OCI-LY3 (cell line): ENCODE data around the gene GP2.

Source experiments
- H2AFZ ChIP-seq: fragments of 200-600, 300-600 bp; shearing (Covaris generic); 2 replicates; pipeline ENCODE4 v1.6.0; 2014; ENCODE audit warnings: antibody characterized with exemption, low read depth, low read length
- H3K27ac ChIP-seq: fragments of 200-600, 300-600 bp; sonication (generic); 2 replicates; pipeline ENCODE4 v1.5.1; 2014; ENCODE audit warnings: mild to moderate bottlenecking, low read length, moderate library complexity, mixed read lengths
- H3K27me3 ChIP-seq: fragments of 200-600, 300-600 bp; sonication (generic); 2 replicates; pipeline ENCODE4 v1.6.1; 2014; ENCODE audit warnings: low read depth, low read length, mixed read lengths
- H3K36me3 ChIP-seq: fragments of 200-600, 300-600 bp; sonication (generic); replicated peaks from 2 replicates; pipeline ENCODE3; 2014; ENCODE audit warnings: low read depth, low read length, mixed read lengths
- H3K4me1 ChIP-seq: fragments of 300-600, 200-600 bp; sonication (generic); 2 replicates; pipeline ENCODE4 v1.6.1; 2014; ENCODE audit warnings: low read length, mixed read lengths
- H3K4me2 ChIP-seq: fragments of 200-600, 300-600 bp; sonication (generic); 2 replicates; pipeline ENCODE4 v1.6.1; 2014; ENCODE audit warnings: low read length, mixed read lengths
- H3K4me3 ChIP-seq: fragments of 300-600, 200-600 bp; sonication (generic); 2 replicates; pipeline ENCODE4 v1.5.1; 2014; ENCODE audit warnings: antibody characterized with exemption, mild to moderate bottlenecking, low read length, moderate library complexity
- H3K79me2 ChIP-seq: fragments of 300-600, 200-600 bp; shearing (Covaris generic); 2 replicates; pipeline ENCODE4 v1.6.1; 2014; ENCODE audit warnings: mild to moderate bottlenecking, low read length, mixed read lengths
- H3K9ac ChIP-seq: fragments of 300-600, 200-600 bp; shearing (Covaris generic); 2 replicates; pipeline ENCODE4 v1.6.0; 2014; ENCODE audit warnings: mild to moderate bottlenecking, low read length, moderate library complexity
- H3K9me3 ChIP-seq: fragments of 200-600, 300-600 bp; shearing (Covaris generic); 2 replicates; pipeline ENCODE4 v1.6.1; 2014; ENCODE audit warnings: low read length, mixed read lengths; ENCODE audit not compliant: insufficient read depth
- H4K20me1 ChIP-seq: fragments of 200-600, 300-600 bp; sonication (generic); 2 replicates; pipeline ENCODE4 v1.6.1; 2016; ENCODE audit warnings: low read length, mixed read lengths; ENCODE audit not compliant: insufficient read depth
- EZH2phosphoT487 ChIP-seq: fragments of 200-600 bp; shearing (Covaris generic); IDR thresholded peaks from 2 replicates; pipeline ENCODE4 v1.6.1; 2018; ENCODE audit warnings: antibody characterized with exemption, mixed run types, low read depth
- TF ChIP-seq, protein P1 (sequence below): fragments of 200-600, 300-600 bp; sonication (generic); IDR thresholded peaks from 2 replicates; pipeline ENCODE4 v1.5.1; 2014; ENCODE audit warnings: antibody characterized with exemption, low read length, low read depth

The GP2 gene

DNA sequence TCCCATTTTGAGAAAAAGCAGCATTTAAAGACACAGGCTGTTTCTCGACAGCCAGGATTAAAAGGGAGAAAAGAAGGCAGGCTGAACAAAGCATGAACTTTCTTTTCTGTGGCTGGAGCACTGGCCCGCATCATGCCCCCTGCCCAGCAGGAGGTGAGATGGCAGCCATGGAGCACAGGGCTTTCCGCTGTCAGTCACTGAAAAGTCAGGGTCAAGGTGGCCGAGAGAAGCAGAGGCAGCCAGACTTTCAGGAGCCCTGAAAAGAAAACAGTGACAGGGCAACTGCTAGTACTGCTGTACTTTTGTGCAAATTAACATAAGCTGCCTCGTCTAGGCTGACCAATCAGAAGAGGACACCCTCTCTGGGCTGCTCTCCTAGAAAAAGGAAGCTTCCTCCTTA is 5.8 kb upstream of the GP2 start:
- Histone ChIP-seq H3K4me3 (no peak overlapping the region), H3K9ac (no peak overlapping the region), H2AFZ (no peak overlapping the region), H3K36me3 (no peaks in the 10 kb centered on the region), H3K4me1 (no peaks in the 10 kb centered on the region), H4K20me1 (no peaks in the 10 kb centered on the region), H3K4me2 (no peak overlapping the region), H3K9me3 (no peaks in the 10 kb centered on the region), H3K27me3 (peaks cover 32% of the 10 kb centered on the region), H3K27ac (no peak overlapping the region), H3K79me2 (no peaks in the 10 kb centered on the region)
- TF ChIP-seq, protein P1, sequence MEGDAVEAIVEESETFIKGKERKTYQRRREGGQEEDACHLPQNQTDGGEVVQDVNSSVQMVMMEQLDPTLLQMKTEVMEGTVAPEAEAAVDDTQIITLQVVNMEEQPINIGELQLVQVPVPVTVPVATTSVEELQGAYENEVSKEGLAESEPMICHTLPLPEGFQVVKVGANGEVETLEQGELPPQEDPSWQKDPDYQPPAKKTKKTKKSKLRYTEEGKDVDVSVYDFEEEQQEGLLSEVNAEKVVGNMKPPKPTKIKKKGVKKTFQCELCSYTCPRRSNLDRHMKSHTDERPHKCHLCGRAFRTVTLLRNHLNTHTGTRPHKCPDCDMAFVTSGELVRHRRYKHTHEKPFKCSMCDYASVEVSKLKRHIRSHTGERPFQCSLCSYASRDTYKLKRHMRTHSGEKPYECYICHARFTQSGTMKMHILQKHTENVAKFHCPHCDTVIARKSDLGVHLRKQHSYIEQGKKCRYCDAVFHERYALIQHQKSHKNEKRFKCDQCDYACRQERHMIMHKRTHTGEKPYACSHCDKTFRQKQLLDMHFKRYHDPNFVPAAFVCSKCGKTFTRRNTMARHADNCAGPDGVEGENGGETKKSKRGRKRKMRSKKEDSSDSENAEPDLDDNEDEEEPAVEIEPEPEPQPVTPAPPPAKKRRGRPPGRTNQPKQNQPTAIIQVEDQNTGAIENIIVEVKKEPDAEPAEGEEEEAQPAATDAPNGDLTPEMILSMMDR: no peak
- no peak for TF ChIP-seq EZH2phosphoT487

DNA sequence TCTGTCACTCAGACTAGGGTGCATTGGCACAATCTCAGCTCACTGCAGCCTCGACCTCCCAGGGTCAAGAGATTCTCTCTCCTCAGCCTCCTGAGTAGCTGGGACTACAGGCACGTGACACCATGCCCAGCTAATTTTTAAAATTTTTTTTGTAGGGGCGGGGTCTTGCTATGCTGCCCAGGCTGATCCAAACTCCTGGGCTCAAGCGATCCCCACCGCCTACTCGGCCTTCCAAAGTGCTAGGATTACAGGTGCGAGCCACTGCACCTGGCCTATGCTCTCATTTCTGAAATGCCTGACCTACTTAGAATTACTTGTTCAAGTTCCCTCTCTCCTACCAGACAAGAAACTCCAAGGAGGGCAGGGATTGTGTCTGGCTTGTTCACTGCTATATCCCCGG is 5.1 kb upstream of the GP2 start:
- TF ChIP-seq, protein P1: no peak
- no peak for TF ChIP-seq EZH2phosphoT487
- Histone ChIP-seq H3K4me2 (no peak overlapping the region), H3K4me1 (no peaks in the 10 kb centered on the region), H3K27ac (no peak overlapping the region), H3K27me3 (peaks cover 25% of the 10 kb centered on the region), H3K4me3 (no peak overlapping the region), H3K79me2 (no peaks in the 10 kb centered on the region), H3K36me3 (no peaks in the 10 kb centered on the region), H3K9me3 (no peaks in the 10 kb centered on the region), H2AFZ (no peak overlapping the region), H3K9ac (no peak overlapping the region), H4K20me1 (no peaks in the 10 kb centered on the region)

DNA sequence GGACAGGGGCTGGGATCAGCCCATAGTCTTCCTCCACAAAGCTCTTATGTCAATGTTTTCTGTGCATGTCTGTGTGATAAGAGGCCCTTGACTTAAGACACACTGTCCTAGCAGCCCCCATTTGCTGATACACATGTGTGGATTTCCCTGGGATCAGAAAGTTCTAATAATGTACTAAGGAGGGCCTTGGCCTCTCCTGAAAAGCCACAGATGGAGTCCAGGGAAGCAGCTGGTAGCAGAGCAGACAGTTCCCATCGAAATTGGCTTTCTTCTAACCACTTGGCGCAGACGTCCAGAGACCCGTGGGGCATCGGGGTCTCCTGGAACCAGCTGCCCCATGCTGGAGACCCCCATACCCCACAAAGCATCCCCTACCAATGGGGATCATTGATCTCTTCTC is 4.3 kb upstream of the GP2 start:
- TF ChIP-seq, protein P1: no peak
- no peak for TF ChIP-seq EZH2phosphoT487
- no peaks in the 10 kb centered on the region for H3K4me1 ChIP-seq

GRCh38 chr16:20329392-20330138 is 2.3 kb upstream of the GP2 start:
- H3K4me3 ChIP-seq: no peak overlapping the region
- H2AFZ ChIP-seq: no peak overlapping the region
- H3K9ac ChIP-seq: no peak overlapping the region
- H3K4me2 ChIP-seq: no peak overlapping the region
- H4K20me1 ChIP-seq: no peaks in the 10 kb centered on the region
- peaks cover 10% of the 10 kb centered on the region for H3K27me3 ChIP-seq
- no peaks in the 10 kb centered on the region for H3K9me3 ChIP-seq
- H3K4me1 ChIP-seq: no peaks in the 10 kb centered on the region
- H3K27ac ChIP-seq: no peak overlapping the region
- TF ChIP-seq EZH2phosphoT487: no peak
- TF ChIP-seq, protein P1: no peak
- no peaks in the 10 kb centered on the region for H3K79me2 ChIP-seq
- no peaks in the 10 kb centered on the region for H3K36me3 ChIP-seq

More for the DNA sequence above, 4.3 kb upstream of the GP2 start:
- peaks cover 17% of the 10 kb centered on the region for H3K27me3 ChIP-seq
- no peak overlapping the region for H3K4me2 ChIP-seq
- H3K79me2 ChIP-seq: no peaks in the 10 kb centered on the region
- H2AFZ ChIP-seq: no peak overlapping the region
- no peak overlapping the region for H3K9ac ChIP-seq
- no peak overlapping the region for H3K27ac ChIP-seq
- no peaks in the 10 kb centered on the region for H3K36me3 ChIP-seq
- no peaks in the 10 kb centered on the region for H3K9me3 ChIP-seq
- H4K20me1 ChIP-seq: no peaks in the 10 kb centered on the region
- no peak overlapping the region for H3K4me3 ChIP-seq
